K562 (cell line): Measurements from ENCODE around the gene GFOD1. TPM values are rescaled to one million over a fixed set of nuclear protein-coding genes. Genes with fewer than 3 reads are reported as not detected.

Experiments
- ATAC-seq: fragments of 200-7000 bp; cut with Tn5 transposase; 3 replicates; pipeline ENCODE4 v1.9.1; 2020; ENCODE audit warnings: moderate library complexity
- BruUV-seq: library from RNA; stranded (reverse); fragments of 400-500 nt; replicated peaks from 2 replicates; lab custom pipeline; 2021; lab: Mats Ljungman, UMichigan
- CTCF ChIA-PET: fragments of 300-600 bp; formaldehyde crosslinking; extraction: SDS; loops from one replicate; lab custom pipeline; 2021; ENCODE audit warnings: low intra/inter-chr PET ratio; lab: Yijun Ruan, JAX
- POLR2A ChIA-PET: fragments of 300-600, 350-650 bp; sonication (Branson Sonifier 250); formaldehyde crosslinking; extraction: SDS; loops from one replicate; lab custom pipeline; 2021; ENCODE audit warnings: antibody characterized with exemption, inconsistent platforms; lab: Yijun Ruan, JAX
- DNase-seq, 4 experiments: peaks; one replicate each; pipeline versions ENCODE4 v3.0.0 to v3.0.0-alpha.2; 2011 to 2018; ENCODE audit warnings: low spot score in 3 of 4, mixed read lengths in 3 of 4; ENCODE audit errors: extremely low read depth in 1 of 4
- FAIRE-seq: peaks from 2 replicates; lab custom pipeline; 2011; peaks lifted over from hg19 to GRCh38; lab: Jason Lieb, UNC
- H2AFZ ChIP-seq: 2 replicates; pipeline ENCODE4 v1.6.0; 2011; ENCODE audit warnings: low read depth, low read length, control low read depth, inconsistent platforms
- H3K27ac ChIP-seq: fragments of 200-600 bp; 3 replicates; pipeline ENCODE4 v1.8.0; 2011; ENCODE audit warnings: low read depth, mild to moderate bottlenecking, control low read depth, inconsistent platforms, low read length, moderate library complexity, mixed read lengths; ENCODE audit errors: extremely low read depth
- H3K27me3 ChIP-seq, 2 experiments: fragments of 300-600 bp in 1 of 2; 2 replicates in 1 of 2; 3 replicates in 1 of 2; pipeline versions ENCODE4 v1.6.0 to v1.8.0; 2011; ENCODE audit warnings: inconsistent platforms in 2 of 2, low read length in 2 of 2, mild to moderate bottlenecking in 1 of 2, mixed read lengths in 1 of 2, moderate library complexity in 1 of 2; ENCODE audit not compliant: control insufficient read depth in 2 of 2, insufficient read depth in 2 of 2
- H3K36me3 ChIP-seq: fragments of 300-600 bp; 3 replicates; pipeline ENCODE4 v1.8.0; 2011; ENCODE audit warnings: mild to moderate bottlenecking, low read length, inconsistent platforms; ENCODE audit not compliant: control insufficient read depth, insufficient read depth
- H3K4me1 ChIP-seq, 2 experiments: fragments of 200-600 bp in 1 of 2; replicated peaks in 1 of 2; 2 replicates in 1 of 2; 3 replicates in 1 of 2; pipeline versions ENCODE4 v1.5.1 to v1.8.0; 2011; ENCODE audit warnings: inconsistent platforms in 2 of 2, low read length in 2 of 2, mild to moderate bottlenecking in 1 of 2, mixed read lengths in 1 of 2, moderate library complexity in 1 of 2; ENCODE audit not compliant: control insufficient read depth in 2 of 2, insufficient read depth in 2 of 2
- H3K4me2 ChIP-seq: 2 replicates; pipeline ENCODE4 v1.6.1; 2011; ENCODE audit warnings: low read length, control low read depth, inconsistent platforms, mixed read lengths; ENCODE audit not compliant: insufficient read depth
- H3K4me3 ChIP-seq: fragments of 200-600 bp; sonication (generic), shearing (Covaris generic); 2 replicates; pipeline ENCODE4 v1.5.1; 2016; ENCODE audit warnings: control low read depth, inconsistent platforms
- H3K79me2 ChIP-seq: fragments of 200-600 bp; 3 replicates; pipeline ENCODE4 v1.8.0; 2011; ENCODE audit warnings: low read length, inconsistent platforms; ENCODE audit not compliant: control insufficient read depth, insufficient read depth
- H3K9ac ChIP-seq, 2 experiments: 2 replicates each; pipeline versions ENCODE4 v1.6.0 to v1.6.1; 2011; ENCODE audit warnings: low read depth in 2 of 2, low read length in 2 of 2, control low read depth in 1 of 2, inconsistent platforms in 1 of 2, mild to moderate bottlenecking in 1 of 2, mixed read lengths in 1 of 2; ENCODE audit not compliant: insufficient read depth in 1 of 2
- H3K9me1 ChIP-seq: one replicate; pipeline ENCODE4 v1.6.0; 2011; ENCODE audit warnings: inconsistent platforms, mild to moderate bottlenecking, low read length, moderate library complexity; ENCODE audit not compliant: control insufficient read depth, insufficient read depth
- H3K9me3 ChIP-seq: replicated peaks from 2 replicates; pipeline ENCODE4 v1.5.1; 2011; ENCODE audit warnings: low read depth, low read length, inconsistent platforms; ENCODE audit not compliant: control insufficient read depth, insufficient read depth
- H4K20me1 ChIP-seq: replicated peaks from 2 replicates; pipeline ENCODE4 v1.6.1; 2011; ENCODE audit warnings: low read length, inconsistent platforms, mixed read lengths; ENCODE audit not compliant: control insufficient read depth, insufficient read depth
- MEIS2 ChIP-seq: fragments of 450-650 bp; IDR thresholded peaks from 2 replicates; pipeline ENCODE4 v1.6.1; 2014; ENCODE audit warnings: mild to moderate bottlenecking; ENCODE audit not compliant: partially characterized antibody
- RAD21 ChIP-seq, 2 experiments: fragments of 250-450 bp in 1 of 2; fragments of 450-650 bp in 1 of 2; sonication (Bioruptor Pico) in 1 of 2; formaldehyde crosslinking in 1 of 2; IDR thresholded peaks in 1 of 2; conservative IDR thresholded peaks in 1 of 2; 2 replicates each; pipeline versions ENCODE4 v1.4.0 to v1.8.0; 2020 to 2022; ENCODE audit warnings: mild to moderate bottlenecking in 2 of 2, moderate library complexity in 1 of 2
- WGBS: fragments of 100-300 bp; shearing (Covaris generic); methylation state at CpG from one replicate; pipeline ENCODE4 v1.1.6; 2016; ENCODE audit warnings: low coverage, mixed read lengths; ENCODE audit not compliant: insufficient coverage; ENCODE audit errors: missing lambda C conversion rate; 5-methylcytosine and 5-hydroxymethylcytosine counted together
- in situ Hi-C: fragments of 300-500 bp; cut with MboI; formaldehyde crosslinking; loops from 4 replicates; pipeline ENCODE4 v1.15.0; 2018; ENCODE audit warnings: inconsistent platforms, mixed read lengths
- intact Hi-C: fragments of 100-400 bp; cut with micrococcal nuclease; formaldehyde crosslinking; loops from 2 replicates; pipeline ENCODE4 v1.14.2; 2022
- polyA plus RNA-seq, 8 experiments: library from polyadenylated mRNA; depleted of rRNA in 4 of 8; stranded (reverse) in 5 of 8; unstranded in 3 of 8; fragments of >200 nt; fragmentation: Nextera tagmentation in 2 of 8; fragmentation: Illumina TruSeq in 1 of 8; extraction: Ambion mirVana in 2 of 8; extraction: Trizol in 1 of 8; gene quantifications; 2 replicates each; pipeline versions ENCODE4 v1.2.1 to v1.2.3, GENCODE V29; 2011 to 2014; ENCODE audit warnings: inconsistent platforms in 1 of 8, missing spikeins in 1 of 8
- total RNA-seq, 7 experiments: library from RNA; depleted of rRNA in 6 of 7; stranded (reverse); fragments of >200 nt in 6 of 7; fragmentation: Illumina TruSeq in 2 of 7; extraction: Trizol in 2 of 7; gene quantifications; 2 replicates each; pipeline versions ENCODE4 v1.2.1 to v1.2.3, GENCODE V29; 2011 to 2021; ENCODE audit warnings: low replicate concordance in 1 of 7
- TF ChIP-seq, protein P1 (sequence below): fragments of 450-650 bp; conservative IDR thresholded peaks from 2 replicates; pipeline ENCODE4 v1.6.1; 2016; ENCODE audit warnings: missing genetic modification characterization, low read depth, mild to moderate bottlenecking, missing compliant biosample characterization, moderate library complexity

The GFOD1 gene
- total and polyA plus RNA-seq, 9 of the 15 experiments (the other 6 are each of a cell fraction or from before 2014, with no cell fraction given): 3.8 to 12.0 (median 8.2) TPM

DNA sequence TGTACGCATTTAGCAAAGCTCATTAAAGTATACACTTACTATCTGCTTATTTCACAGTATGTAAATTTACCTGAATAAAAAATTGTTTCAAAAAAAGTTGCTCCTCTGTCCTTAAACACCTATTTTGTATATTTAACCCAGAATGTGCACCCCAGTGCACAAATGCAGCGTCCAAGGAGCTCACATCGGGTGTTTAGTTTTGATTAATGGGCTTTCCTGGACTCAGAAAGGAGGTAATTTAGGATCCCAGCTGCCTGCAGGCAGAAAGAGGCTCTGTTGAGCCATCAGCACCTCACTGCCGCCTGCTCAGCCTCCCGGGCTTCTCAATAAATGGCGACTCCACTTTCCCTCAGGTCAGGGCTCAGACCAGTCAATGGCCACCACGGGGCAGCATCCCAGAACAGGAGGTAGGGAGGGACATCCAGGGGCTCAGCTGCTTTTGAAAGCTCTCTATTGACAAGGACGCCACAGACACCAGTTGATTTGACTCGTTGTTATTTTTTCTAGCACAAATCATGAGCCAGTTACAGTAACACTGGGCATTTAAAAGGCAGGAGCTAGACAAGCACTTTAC is 88.9 kb downstream of the GFOD1 start:
- ATAC-seq (no peak), FAIRE-seq (no peak)
- CTCF ChIA-PET: interaction anchor here (0.6 kb wide), 1 partner anchor 1886 kb away, joined by 3 read pairs; no protein-coding TSS in a partner anchor
- intact Hi-C loops: loop anchor here (5.0 kb wide), 2 partner anchors 54 to 89 kb away; partner anchors contain the start of gene GFOD1
- Histone ChIP-seq H3K9me1 (peaks cover 4% of the 10 kb centered on the region), H3K79me2 (no peaks in the 10 kb centered on the region), H4K20me1 (0 out of 2 replicates have a peak, but pooled peaks cover 4% of the 10 kb centered on the region), H3K4me1 (peaks cover 13 to 24% of the 10 kb centered on the region in 2 experiments), H2AFZ (no peak overlapping the region), H3K36me3 (no peaks in the 10 kb centered on the region), H3K9me3 (no peaks in the 10 kb centered on the region)
- in situ Hi-C loops: no loop called here
- 45% methylated on average over 9 of the region's 9 CpGs for WGBS
- TF ChIP-seq, protein P1, sequence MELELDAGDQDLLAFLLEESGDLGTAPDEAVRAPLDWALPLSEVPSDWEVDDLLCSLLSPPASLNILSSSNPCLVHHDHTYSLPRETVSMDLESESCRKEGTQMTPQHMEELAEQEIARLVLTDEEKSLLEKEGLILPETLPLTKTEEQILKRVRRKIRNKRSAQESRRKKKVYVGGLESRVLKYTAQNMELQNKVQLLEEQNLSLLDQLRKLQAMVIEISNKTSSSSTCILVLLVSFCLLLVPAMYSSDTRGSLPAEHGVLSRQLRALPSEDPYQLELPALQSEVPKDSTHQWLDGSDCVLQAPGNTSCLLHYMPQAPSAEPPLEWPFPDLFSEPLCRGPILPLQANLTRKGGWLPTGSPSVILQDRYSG (tag): no peak
- peak; percentile 21 for TF ChIP-seq MEIS2
- peak in 1 of 2 experiments; percentile 25; a peak in 1 of 4 replicates for TF ChIP-seq RAD21 (CRISPR knock-in tag; conservative IDR thresholded peaks at IDR 0.05 in 1 of 2, IDR thresholded peaks at IDR 0.05 in 1 of 2)
- TF ChIP-seq, all 486 proteins: peak for 2
- Histone ChIP-seq H3K27ac (no peak overlapping the region), H3K27me3 (peaks cover 0 to 6% of the 10 kb centered on the region in 2 experiments; a peak in 1 of 5 replicates), H3K4me3 (no peak overlapping the region), H3K4me2 (no peak overlapping the region), H3K9ac (no peak overlapping the region; a peak in 1 of 4 replicates)
- POLR2A ChIA-PET: interaction anchor here (1.1 kb wide), 1 partner anchor 112 kb away, joined by 3 read pairs; no protein-coding TSS in a partner anchor
- no TSS peak for BruUV-seq
- DNase-seq: no peak
